Esophagus squamous epithelium (tissue), 4 donors: ENCODE results near the gene APLF.

Experiments used
- POLR2A ChIP-seq, 4 donors: fragments of 450-650 bp; IDR thresholded peaks; one replicate each; pipeline ENCODE4 v1.6.1; 2017; ENCODE audit warnings: antibody characterized with exemption in 4 of 4, mild to moderate bottlenecking in 4 of 4, moderate library complexity in 3 of 4
- TF ChIP-seq, protein P1 (sequence below), 6 experiments: fragments of 450-650 bp in 4 of 6; fragments of 200-600 bp in 2 of 6; sonication (generic) in 2 of 6; IDR thresholded peaks; one replicate each; pipeline ENCODE4 v1.5.1; 2016 to 2019; ENCODE audit warnings: antibody characterized with exemption in 6 of 6, mild to moderate bottlenecking in 4 of 6, moderate library complexity in 4 of 6

DNA sequence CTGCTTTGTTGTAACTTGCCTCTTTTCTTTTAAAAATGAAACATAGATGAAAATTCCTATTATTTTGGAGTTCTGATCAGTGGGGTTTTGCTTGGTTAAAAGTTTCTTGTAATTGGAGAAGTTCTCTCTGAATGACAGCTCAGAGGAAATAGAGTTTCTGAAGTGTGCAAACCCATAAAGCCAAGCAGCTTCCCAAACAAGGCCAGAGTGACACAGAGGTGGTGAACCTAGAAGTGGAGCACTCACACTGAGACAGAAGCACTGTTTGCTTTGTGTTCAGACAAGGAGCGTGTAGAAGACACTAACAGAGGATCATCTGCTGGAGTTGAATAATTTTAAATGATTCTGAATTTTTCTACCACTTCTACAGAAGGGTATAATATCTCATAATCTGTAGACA, 49.5 kb upstream of the APLF start:
- TF ChIP-seq POLR2A (IDR thresholded peaks at IDR 0.05) = no peak
- TF ChIP-seq, protein P1, sequence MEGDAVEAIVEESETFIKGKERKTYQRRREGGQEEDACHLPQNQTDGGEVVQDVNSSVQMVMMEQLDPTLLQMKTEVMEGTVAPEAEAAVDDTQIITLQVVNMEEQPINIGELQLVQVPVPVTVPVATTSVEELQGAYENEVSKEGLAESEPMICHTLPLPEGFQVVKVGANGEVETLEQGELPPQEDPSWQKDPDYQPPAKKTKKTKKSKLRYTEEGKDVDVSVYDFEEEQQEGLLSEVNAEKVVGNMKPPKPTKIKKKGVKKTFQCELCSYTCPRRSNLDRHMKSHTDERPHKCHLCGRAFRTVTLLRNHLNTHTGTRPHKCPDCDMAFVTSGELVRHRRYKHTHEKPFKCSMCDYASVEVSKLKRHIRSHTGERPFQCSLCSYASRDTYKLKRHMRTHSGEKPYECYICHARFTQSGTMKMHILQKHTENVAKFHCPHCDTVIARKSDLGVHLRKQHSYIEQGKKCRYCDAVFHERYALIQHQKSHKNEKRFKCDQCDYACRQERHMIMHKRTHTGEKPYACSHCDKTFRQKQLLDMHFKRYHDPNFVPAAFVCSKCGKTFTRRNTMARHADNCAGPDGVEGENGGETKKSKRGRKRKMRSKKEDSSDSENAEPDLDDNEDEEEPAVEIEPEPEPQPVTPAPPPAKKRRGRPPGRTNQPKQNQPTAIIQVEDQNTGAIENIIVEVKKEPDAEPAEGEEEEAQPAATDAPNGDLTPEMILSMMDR (IDR thresholded peaks at IDR 0.05) = no peak
